ENCODE data around the gene GATAD2A.

Gene GATAD2A

GRCh38 chr19:19544954-19545591, 139.6 kb downstream of the GATAD2A start:
- no peak for DNase-seq (ENCODE audit: low read depth)
- no peak for TF ChIP-seq MYC (IDR thresholded peaks at IDR 0.05; ENCODE audit: low read depth, low read length)
- TF ChIP-seq POLR2A (IDR thresholded peaks at IDR 0.05; ENCODE audit: extremely low read depth, insufficient read length), result no peak
- no peak for TF ChIP-seq CTCF (IDR thresholded peaks at IDR 0.05; ENCODE audit: low read depth, low read length)
- TF ChIP-seq MAX (IDR thresholded peaks at IDR 0.05; ENCODE audit: low read depth, low read length), result no peak
- no peak overlapping the region for H3K4me3 ChIP-seq (ENCODE audit: low read depth, low read length)

- TF ChIP-seq CTCF (IDR thresholded peaks at IDR 0.05; ENCODE audit: low read depth, low read length) (no peak), POLR2A (IDR thresholded peaks at IDR 0.05; ENCODE audit: extremely low read depth, insufficient read length) (no peak)
Measured at GRCh38 chr19:19545707-19546106, 140.2 kb downstream of the GATAD2A start.

GRCh38 chr19:19546751-19547162, 141.3 kb downstream of the GATAD2A start:
- TF ChIP-seq MYC (IDR thresholded peaks at IDR 0.05; ENCODE audit: low read depth, low read length) (no peak), MAX (IDR thresholded peaks at IDR 0.05; ENCODE audit: low read depth, low read length) (no peak), CTCF (IDR thresholded peaks at IDR 0.05; ENCODE audit: low read depth, low read length) (no peak), POLR2A (IDR thresholded peaks at IDR 0.05; ENCODE audit: extremely low read depth, insufficient read length) (no peak)
- no peak overlapping the region for H3K4me3 ChIP-seq (ENCODE audit: low read depth, low read length)
- DNase-seq (ENCODE audit: low read depth), result no peak

More at GRCh38 chr19:19545707-19546106, 140.2 kb downstream of the GATAD2A start:
- no peak for DNase-seq (ENCODE audit: low read depth)
- H3K4me3 ChIP-seq (ENCODE audit: low read depth, low read length), result no peak overlapping the region

- TF ChIP-seq POLR2A (IDR thresholded peaks at IDR 0.05; ENCODE audit: extremely low read depth, insufficient read length), result no peak
- TF ChIP-seq MYC (IDR thresholded peaks at IDR 0.05; ENCODE audit: low read depth, low read length), result no peak
- no peak for TF ChIP-seq MAX (IDR thresholded peaks at IDR 0.05; ENCODE audit: low read depth, low read length)
- TF ChIP-seq CTCF (IDR thresholded peaks at IDR 0.05; ENCODE audit: low read depth, low read length), result no peak
- H3K4me3 ChIP-seq (ENCODE audit: low read depth, low read length), result no peak overlapping the region
- DNase-seq (ENCODE audit: low read depth), result no peak
Measured at GRCh38 chr19:19547674-19548336, 142.3 kb downstream of the GATAD2A start.

GRCh38 chr19:19548915-19549759, 143.7 kb downstream of the GATAD2A start:
- peak; percentile 92 for DNase-seq (ENCODE audit: low read depth)

More at GRCh38 chr19:19548915-19549759, 143.7 kb downstream of the GATAD2A start:
- H3K4me3 ChIP-seq (ENCODE audit: low read depth, low read length), result peak overlapping the region; percentile 16
- TF ChIP-seq CTCF (IDR thresholded peaks at IDR 0.05; ENCODE audit: low read depth, low read length), result no peak
- TF ChIP-seq MYC (IDR thresholded peaks at IDR 0.05; ENCODE audit: low read depth, low read length), result peak; percentile 48
- no peak for TF ChIP-seq POLR2A (IDR thresholded peaks at IDR 0.05; ENCODE audit: extremely low read depth, insufficient read length)
- peak; percentile 40; the same call in 1 of the 2 replicates for TF ChIP-seq MAX (IDR thresholded peaks at IDR 0.05; ENCODE audit: low read depth, low read length)
